IMR-90 (cell line): Measurements from ENCODE around the gene IGF2BP3. TPM values are rescaled to one million over a fixed set of nuclear protein-coding genes. Genes with fewer than 3 reads are reported as not detected.
A peak's percentile ranks its signal among the peaks of the same experiment; 100 is the strongest.

ENCODE experiments used
- ATAC-seq: fragments of 200-7000 bp; cut with Tn5 transposase; 2 replicates; pipeline ENCODE4 v1.9.1; 2020; ENCODE audit warnings: low read depth, mild to moderate bottlenecking, moderate library complexity
- BruUV-seq: library from RNA; stranded (reverse); fragments of 400-500 nt; replicated peaks from 2 replicates; lab custom pipeline; 2021; lab: Mats Ljungman, UMichigan
- CTCF ChIA-PET: fragments of 300-600 bp; formaldehyde crosslinking; extraction: SDS; loops from one replicate; lab custom pipeline; 2021; ENCODE audit warnings: antibody characterized with exemption; lab: Yijun Ruan, JAX
- POLR2A ChIA-PET: fragments of 300-600 bp; sonication (Branson Sonifier 250); formaldehyde crosslinking; loops from one replicate; lab custom pipeline; 2022; ENCODE audit warnings: antibody characterized with exemption; ENCODE audit not compliant: unreplicated experiment; lab: Charles Lee
- DNase-seq: peaks from one replicate; pipeline ENCODE4 v3.0.0; 2013
- H2AFZ ChIP-seq: replicated peaks from 2 replicates; pipeline ENCODE3; 2013; ENCODE audit warnings: low read length, mild to moderate bottlenecking; ENCODE audit not compliant: poor library complexity
- H2AK5ac ChIP-seq: 2 replicates; pipeline ENCODE4 v1.6.1; 2013; ENCODE audit warnings: low read depth, low read length, inconsistent platforms
- H2AK9ac ChIP-seq: replicated peaks from 2 replicates; pipeline ENCODE3; 2013; ENCODE audit warnings: mild to moderate bottlenecking, low read depth, low read length, moderate library complexity; ENCODE audit not compliant: poor library complexity
- H2BK120ac ChIP-seq: 2 replicates; pipeline ENCODE4 v1.6.1; 2013; ENCODE audit warnings: low read depth, low read length, inconsistent platforms
- H2BK15ac ChIP-seq: 3 replicates; pipeline ENCODE4 v1.6.1; 2013; ENCODE audit warnings: low read depth, low read length, inconsistent platforms
- H2BK20ac ChIP-seq: 2 replicates; pipeline ENCODE4 v1.6.1; 2013; ENCODE audit warnings: low read depth, mild to moderate bottlenecking, inconsistent platforms, low read length, moderate library complexity
- H2BK5ac ChIP-seq: 2 replicates; pipeline ENCODE4 v1.6.1; 2013; ENCODE audit warnings: mild to moderate bottlenecking, low read depth, low read length, inconsistent platforms; ENCODE audit not compliant: poor library complexity, severe bottlenecking
- H3K14ac ChIP-seq: replicated peaks from 2 replicates; pipeline ENCODE4 v1.6.1; 2013; ENCODE audit warnings: low read depth, low read length, inconsistent platforms
- H3K18ac ChIP-seq: 2 replicates; pipeline ENCODE4 v1.6.1; 2013; ENCODE audit warnings: low read depth, low read length, control low read depth
- H3K23ac ChIP-seq: 2 replicates; pipeline ENCODE4 v1.6.1; 2013; ENCODE audit warnings: low read depth, low read length, inconsistent platforms
- H3K27ac ChIP-seq: 2 replicates; pipeline ENCODE4 v1.5.1; 2013; ENCODE audit warnings: mild to moderate bottlenecking, control low read depth, low read length; ENCODE audit not compliant: insufficient read depth
- H3K27me3 ChIP-seq: 2 replicates; pipeline ENCODE4 v1.6.1; 2013; ENCODE audit warnings: low read length; ENCODE audit not compliant: control insufficient read depth, insufficient read depth
- H3K36me3 ChIP-seq: 2 replicates; pipeline ENCODE4 v1.6.1; 2013; ENCODE audit warnings: low read length, mixed read lengths; ENCODE audit not compliant: control insufficient read depth, insufficient read depth
- H3K4ac ChIP-seq: 2 replicates; pipeline ENCODE4 v1.6.1; 2013; ENCODE audit warnings: low read depth, low read length, inconsistent platforms
- H3K4me1 ChIP-seq: 2 replicates; pipeline ENCODE4 v1.6.1; 2013; ENCODE audit warnings: low read length, mixed read lengths; ENCODE audit not compliant: control insufficient read depth, insufficient read depth
- H3K4me2 ChIP-seq: 2 replicates; pipeline ENCODE4 v1.6.1; 2013; ENCODE audit warnings: low read depth, mild to moderate bottlenecking, control low read depth, low read length, moderate library complexity
- H3K4me3 ChIP-seq: 2 replicates; pipeline ENCODE4 v1.5.1; 2013; ENCODE audit warnings: low read depth, mild to moderate bottlenecking, control low read depth, low read length, moderate library complexity; ENCODE audit not compliant: insufficient read depth
- H3K56ac ChIP-seq: 2 replicates; pipeline ENCODE4 v1.6.1; 2013; ENCODE audit warnings: low read length, inconsistent platforms; ENCODE audit not compliant: insufficient read depth; ENCODE audit errors: extremely low read depth
- H3K79me1 ChIP-seq, 2 experiments: 2 replicates each; pipeline ENCODE4 v1.6.1; 2013; ENCODE audit warnings: low read length in 2 of 2, inconsistent platforms in 1 of 2, low read depth in 1 of 2
- H3K9ac ChIP-seq: 2 replicates; pipeline ENCODE4 v1.6.1; 2013; ENCODE audit warnings: low read depth, low read length, control low read depth
- H3K9me1 ChIP-seq: 2 replicates; pipeline ENCODE4 v1.6.1; 2013; ENCODE audit warnings: low read length, inconsistent platforms; ENCODE audit not compliant: insufficient read depth
- H3K9me3 ChIP-seq: 2 replicates; pipeline ENCODE4 v1.6.1; 2013; ENCODE audit warnings: low read length; ENCODE audit not compliant: control insufficient read depth, insufficient read depth
- H4K20me1 ChIP-seq: 2 replicates; pipeline ENCODE4 v1.6.1; 2013; ENCODE audit warnings: low read length, inconsistent platforms; ENCODE audit not compliant: insufficient read depth
- H4K5ac ChIP-seq: 2 replicates; pipeline ENCODE4 v1.6.1; 2013; ENCODE audit warnings: mild to moderate bottlenecking, low read depth, low read length, control low read depth
- H4K8ac ChIP-seq, 2 experiments: 2 replicates each; pipeline ENCODE4 v1.6.1; 2013; ENCODE audit warnings: low read depth in 2 of 2, low read length in 2 of 2, control low read depth in 1 of 2, inconsistent platforms in 1 of 2
- H4K91ac ChIP-seq: 2 replicates; pipeline ENCODE4 v1.6.1; 2013; ENCODE audit warnings: low read depth, low read length, inconsistent platforms; ENCODE audit not compliant: insufficient read depth
- BHLHE40 ChIP-seq: fragments of 150-350 bp; IDR thresholded peaks from 2 replicates; pipeline ENCODE4 v1.6.1; 2016; ENCODE audit warnings: mild to moderate bottlenecking, low read depth, low read length
- FOS ChIP-seq: fragments of 150-350 bp; IDR thresholded peaks from 2 replicates; pipeline ENCODE4 v1.6.1; 2016; ENCODE audit warnings: low read depth, low read length
- SMC3 ChIP-seq: fragments of 150-350 bp; IDR thresholded peaks from 2 replicates; pipeline ENCODE4 v1.6.1; 2016; ENCODE audit warnings: low read depth, mild to moderate bottlenecking, antibody characterized with exemption, low read length, moderate library complexity
- WGBS, 2 experiments: methylation state at CpG; one replicate each; pipeline versions ENCODE4 v1.1.5 to v1.1.7; 2013; ENCODE audit warnings: missing lambda C conversion rate in 2 of 2; ENCODE audit not compliant: insufficient read length in 1 of 2; ENCODE audit errors: extremely low coverage in 2 of 2; 5-methylcytosine and 5-hydroxymethylcytosine counted together
- dilution Hi-C: fragments of 300-500 bp; cut with HindIII; formaldehyde crosslinking; loops from one replicate; pipeline ENCODE4 v1.14.3; 2018; ENCODE audit warnings: low sequenced_read_pairs; ENCODE audit not compliant: unreplicated experiment
- in situ Hi-C: fragments of 300-500 bp; cut with MboI; formaldehyde crosslinking; loops from 3 replicates; pipeline ENCODE4 v1.14.3; 2019; ENCODE audit warnings: low sequenced_read_pairs, inconsistent platforms, mixed read lengths
- intact Hi-C: fragments of 100-400 bp; cut with micrococcal nuclease; formaldehyde crosslinking; loops from 2 replicates; pipeline ENCODE4 v1.10.0; 2022
- polyA plus RNA-seq, 3 experiments: library from polyadenylated mRNA; depleted of rRNA; stranded (reverse); fragments of >200 nt; gene quantifications; 2 replicates each; pipeline ENCODE4 v1.2.3, GENCODE V29; 2012; ENCODE audit warnings: low replicate concordance in 1 of 3
- total RNA-seq: library from RNA; depleted of rRNA; stranded (reverse); fragments of >200 nt; gene quantifications from 2 replicates; pipeline ENCODE4 v1.2.3, GENCODE V29; 2012

IGF2BP3 gene
- total and polyA plus RNA-seq, 2 of the 4 experiments (the other 2 are of a cell fraction), result 50.9 to 59.3 TPM

GRCh38 chr7:23345601-23346000, 124.7 kb downstream of the IGF2BP3 start:
- no peak overlapping the region for H3K4me3 ChIP-seq
- CTCF ChIA-PET, result no interaction called here

More at GRCh38 chr7:23345601-23346000, 124.7 kb downstream of the IGF2BP3 start:
- Histone ChIP-seq H4K20me1 (peaks cover 4% of the 10 kb centered on the region; the same call in 1 of the 2 replicates), H2BK120ac (peak overlapping the region; percentile 61), H4K91ac (peak overlapping the region; percentile 59), H3K4me1 (peaks cover 29% of the 10 kb centered on the region), H2AFZ (no peak overlapping the region), H2BK20ac (peak overlapping the region; percentile 76; the same call in 1 of the 2 replicates), H3K79me1 (peaks cover 19 to 64% of the 10 kb centered on the region in 2 experiments), H3K9me1 (peaks cover 27% of the 10 kb centered on the region), H3K18ac (peak overlapping the region; percentile 0; the same call in 1 of the 2 replicates), H3K9me3 (no peaks in the 10 kb centered on the region), H3K27me3 (no peaks in the 10 kb centered on the region), H2AK9ac (peak overlapping the region; percentile 28), H3K27ac (no peak overlapping the region), H4K8ac (no peak overlapping the region), H2BK5ac (peak overlapping the region; percentile 59), H3K56ac (no peak overlapping the region), H3K23ac (peak overlapping the region; percentile 14; the same call in 1 of the 2 replicates), H2BK15ac (peak overlapping the region; percentile 74; the same call in 2 of the 3 replicates), H3K4me2 (no peak overlapping the region), H3K14ac (peak overlapping the region; percentile 56), H3K36me3 (peaks cover 17% of the 10 kb centered on the region), H4K5ac (peak overlapping the region; percentile 64; the same call in 1 of the 2 replicates), H3K4ac (peak overlapping the region; percentile 77; the same call in 1 of the 2 replicates), H3K9ac (no peak overlapping the region), H2AK5ac (no peak overlapping the region)
- intact Hi-C loops (no loop called here), dilution Hi-C loops (no loop called here), in situ Hi-C loops (no loop called here)
- WGBS, 2 experiments, result no CpG with 5 or more reads among the region's 6 CpGs
- POLR2A ChIA-PET, result no interaction called here
- BruUV-seq, result no TSS peak
- ATAC-seq (no peak), DNase-seq (no peak)
- no peak for TF ChIP-seq FOS
- no peak for TF ChIP-seq SMC3
- no peak for TF ChIP-seq BHLHE40
